Body of pancreas (tissue), 4 donors: ENCODE data around the gene SPP2.

Experiments
- CTCF ChIP-seq, 7 experiments: fragments of 450-650 bp in 4 of 7; fragments of 200-600 bp in 3 of 7; sonication (generic) in 3 of 7; IDR thresholded peaks; one replicate each; pipeline ENCODE4 v1.5.1; 2016 to 2019; ENCODE audit warnings: antibody characterized with exemption in 7 of 7
- POLR2A ChIP-seq, 3 donors: fragments of 450-650 bp; IDR thresholded peaks; one replicate each; pipeline ENCODE4 v1.6.1; 2016; ENCODE audit warnings: antibody characterized with exemption in 3 of 3, mild to moderate bottlenecking in 2 of 3

- TF ChIP-seq POLR2A (IDR thresholded peaks at IDR 0.05) (no peak), CTCF (IDR thresholded peaks at IDR 0.05) (no peak)
Measured at GRCh38 chr2:234050455-234051135, at the start of gene SPP2.
